Effector memory CD4-positive, alpha-beta T cell (primary cell): Measurements from ENCODE around the gene TLR8.

Experiments used
- DNase-seq, 3 donors: peaks; one replicate each; pipeline ENCODE4 v3.0.0-alpha.2; 2020
- H3K27ac ChIP-seq: 2 replicates; pipeline ENCODE4 v1.7.0; 2013; ENCODE audit warnings: mild to moderate bottlenecking, low read length, moderate library complexity; ENCODE audit not compliant: insufficient read depth, poor library complexity, severe bottlenecking
- H3K27me3 ChIP-seq: replicated peaks from 2 replicates; pipeline ENCODE4 v1.7.0; 2013; ENCODE audit warnings: mild to moderate bottlenecking, low read length; ENCODE audit not compliant: insufficient read depth, control insufficient read depth, poor library complexity, severe bottlenecking
- H3K36me3 ChIP-seq: 2 replicates; pipeline ENCODE4 v1.7.0; 2013; ENCODE audit warnings: mild to moderate bottlenecking, low read length, moderate library complexity; ENCODE audit not compliant: control insufficient read depth, insufficient read depth
- H3K4me1 ChIP-seq: 2 replicates; pipeline ENCODE4 v1.7.0; 2013; ENCODE audit warnings: low read length, mild to moderate bottlenecking; ENCODE audit not compliant: control insufficient read depth, insufficient read depth, poor library complexity, severe bottlenecking
- H3K4me3 ChIP-seq: 2 replicates; pipeline ENCODE4 v1.7.0; 2013; ENCODE audit warnings: low read length, low read depth, mild to moderate bottlenecking; ENCODE audit not compliant: insufficient read depth, poor library complexity, severe bottlenecking
- H3K9me3 ChIP-seq: 2 replicates; pipeline ENCODE4 v1.7.0; 2013; ENCODE audit warnings: mild to moderate bottlenecking, low read length, moderate library complexity; ENCODE audit not compliant: control insufficient read depth

Gene TLR8

GRCh38 chrX:12881914-12882313 is 24.5 kb upstream of the TLR8 start:
- no peak overlapping the region for H3K4me3 ChIP-seq
- no peaks in the 10 kb centered on the region for H3K27me3 ChIP-seq
- no peaks in the 10 kb centered on the region for H3K36me3 ChIP-seq
- no peak overlapping the region for H3K27ac ChIP-seq
- no peaks in the 10 kb centered on the region for H3K4me1 ChIP-seq
- no peak for DNase-seq
- H3K9me3 ChIP-seq = no peaks in the 10 kb centered on the region

GRCh38 chrX:12885508-12885907 is 20.9 kb upstream of the TLR8 start:
- Histone ChIP-seq H3K27ac (no peak overlapping the region), H3K9me3 (no peaks in the 10 kb centered on the region), H3K36me3 (no peaks in the 10 kb centered on the region), H3K4me1 (no peaks in the 10 kb centered on the region), H3K27me3 (no peaks in the 10 kb centered on the region), H3K4me3 (no peak overlapping the region)
- DNase-seq = no peak

- H3K4me3 ChIP-seq = no peak overlapping the region
Measured at GRCh38 chrX:12886545-12886944, 19.9 kb upstream of the TLR8 start.

GRCh38 chrX:12887141-12887540 is 19.3 kb upstream of the TLR8 start:
- H3K36me3 ChIP-seq = no peaks in the 10 kb centered on the region
- H3K4me3 ChIP-seq = no peak overlapping the region
- no peak overlapping the region for H3K27ac ChIP-seq
- no peak for DNase-seq
- H3K9me3 ChIP-seq = no peaks in the 10 kb centered on the region
- no peaks in the 10 kb centered on the region for H3K4me1 ChIP-seq
- H3K27me3 ChIP-seq = no peaks in the 10 kb centered on the region

More at GRCh38 chrX:12886545-12886944, 19.9 kb upstream of the TLR8 start:
- no peak for DNase-seq
- H3K27me3 ChIP-seq = no peaks in the 10 kb centered on the region
- no peak overlapping the region for H3K27ac ChIP-seq
- H3K9me3 ChIP-seq = no peaks in the 10 kb centered on the region
- H3K4me1 ChIP-seq = no peaks in the 10 kb centered on the region
- H3K36me3 ChIP-seq = no peaks in the 10 kb centered on the region

- H3K27ac ChIP-seq = no peak overlapping the region
- no peak for DNase-seq
- no peaks in the 10 kb centered on the region for H3K36me3 ChIP-seq
- no peaks in the 10 kb centered on the region for H3K4me1 ChIP-seq
- H3K9me3 ChIP-seq = no peaks in the 10 kb centered on the region
- H3K27me3 ChIP-seq = no peaks in the 10 kb centered on the region
- H3K4me3 ChIP-seq = no peak overlapping the region
Measured at GRCh38 chrX:12887767-12888166, 18.7 kb upstream of the TLR8 start.

GRCh38 chrX:12890467-12890866 is 16.0 kb upstream of the TLR8 start:
- Histone ChIP-seq H3K27me3 (no peaks in the 10 kb centered on the region), H3K4me1 (no peaks in the 10 kb centered on the region), H3K4me3 (no peak overlapping the region), H3K27ac (no peak overlapping the region), H3K9me3 (no peaks in the 10 kb centered on the region), H3K36me3 (no peaks in the 10 kb centered on the region)
- no peak for DNase-seq

GRCh38 chrX:12891171-12891570 is 15.2 kb upstream of the TLR8 start:
- no peaks in the 10 kb centered on the region for H3K9me3 ChIP-seq
- H3K4me1 ChIP-seq = no peaks in the 10 kb centered on the region
- H3K27ac ChIP-seq = no peak overlapping the region
- no peak for DNase-seq
- H3K36me3 ChIP-seq = no peaks in the 10 kb centered on the region
- H3K27me3 ChIP-seq = no peaks in the 10 kb centered on the region
- H3K4me3 ChIP-seq = no peak overlapping the region

- no peak overlapping the region for H3K27ac ChIP-seq
- H3K27me3 ChIP-seq = no peaks in the 10 kb centered on the region
- no peaks in the 10 kb centered on the region for H3K4me1 ChIP-seq
- no peak overlapping the region for H3K4me3 ChIP-seq
- no peaks in the 10 kb centered on the region for H3K36me3 ChIP-seq
- no peaks in the 10 kb centered on the region for H3K9me3 ChIP-seq
- DNase-seq = no peak
Measured at GRCh38 chrX:12891915-12892506, 14.4 kb upstream of the TLR8 start.

GRCh38 chrX:12892716-12893115 is 13.7 kb upstream of the TLR8 start:
- no peak overlapping the region for H3K4me3 ChIP-seq
- no peaks in the 10 kb centered on the region for H3K27me3 ChIP-seq
- no peak for DNase-seq
- H3K36me3 ChIP-seq = no peaks in the 10 kb centered on the region
- H3K27ac ChIP-seq = no peak overlapping the region
- no peaks in the 10 kb centered on the region for H3K9me3 ChIP-seq
- no peaks in the 10 kb centered on the region for H3K4me1 ChIP-seq

GRCh38 chrX:12894074-12895030 is 12.1 kb upstream of the TLR8 start:
- Histone ChIP-seq H3K27ac (no peak overlapping the region), H3K9me3 (no peaks in the 10 kb centered on the region), H3K36me3 (no peaks in the 10 kb centered on the region), H3K27me3 (no peaks in the 10 kb centered on the region), H3K4me3 (no peak overlapping the region), H3K4me1 (no peaks in the 10 kb centered on the region)
- DNase-seq = peak in 1 of 3 donors; percentile 1
